HCT116 (cell line): Measurements from ENCODE around the gene IL17B. TPM values are rescaled to one million over a fixed set of nuclear protein-coding genes. Genes with fewer than 3 reads are reported as not detected.
A peak's percentile ranks its signal among the peaks of the same experiment; 100 is the strongest.

Experiments
- ATAC-seq: fragments of 200-7000 bp; cut with Tn5 transposase; 2 replicates; pipeline ENCODE4 v1.9.1; 2020; ENCODE audit warnings: mild to moderate bottlenecking, moderate library complexity
- Bru-seq: library from RNA; stranded (reverse); fragments of 400-500 nt; gene quantifications from one replicate; lab custom pipeline; 2021; lab: Mats Ljungman, UMichigan
- BruChase-seq, 2 experiments: library from RNA; stranded (reverse); fragments of 400-500 nt; gene quantifications; one replicate each; lab custom pipeline; 2021; lab: Mats Ljungman, UMichigan
- BruUV-seq: library from RNA; stranded (reverse); fragments of 400-500 nt; replicated peaks from 2 replicates; lab custom pipeline; 2021; lab: Mats Ljungman, UMichigan
- CTCF ChIA-PET: fragments of 300-600 bp; sonication (Branson Sonifier 250); formaldehyde crosslinking; loops from one replicate; lab custom pipeline; 2021; ENCODE audit warnings: antibody characterized with exemption; lab: Charles Lee
- POLR2A ChIA-PET: fragments of 300-600, 350-600 bp; sonication (Branson Sonifier 250); formaldehyde crosslinking; loops from one replicate; lab custom pipeline; 2021; ENCODE audit warnings: antibody characterized with exemption; lab: Charles Lee
- RAD21 ChIA-PET, 2 experiments: fragments of 300-600 bp; sonication (Branson Sonifier 250); formaldehyde crosslinking; loops; one replicate each; lab custom pipeline; 2023; ENCODE audit warnings: low total read pairs in 2 of 2; ENCODE audit not compliant: uncharacterized antibody in 2 of 2, unreplicated experiment in 2 of 2, low non-redundant PET in 1 of 2; lab: Charles Lee
- DNase-seq: peaks from one replicate; pipeline ENCODE4 v3.0.0-alpha.2; 2010; ENCODE audit warnings: low read depth, low spot score
- H2AFZ ChIP-seq: fragments of 200-600 bp; shearing (Covaris generic), sonication (generic); 2 replicates; pipeline ENCODE4 v1.6.1; 2017; ENCODE audit warnings: low read depth, mixed run types, mixed read lengths, antibody characterized with exemption, low read length; ENCODE audit not compliant: poor library complexity, severe bottlenecking
- H3K27ac ChIP-seq: 2 replicates; pipeline ENCODE4 v1.5.1; 2012; ENCODE audit warnings: low read depth, low read length
- H3K27me3 ChIP-seq: fragments of 200-600 bp; sonication (generic); 2 replicates; pipeline ENCODE4 v1.6.1; 2016; ENCODE audit warnings: mixed run types, low read length, mixed read lengths; ENCODE audit not compliant: insufficient read depth
- H3K36me3 ChIP-seq, 2 experiments: fragments of 200-500 bp in 1 of 2; fragments of 200-600 bp in 1 of 2; sonication (Bioruptor generic) in 1 of 2; sonication (generic) in 1 of 2; 2 replicates each; pipeline versions ENCODE4 v1.5.1 to v1.6.1; 2014 to 2016; ENCODE audit warnings: low read length in 2 of 2, inconsistent platforms in 1 of 2, mixed read lengths in 1 of 2, mixed run types in 1 of 2; ENCODE audit not compliant: insufficient read depth in 2 of 2, control insufficient read depth in 1 of 2
- H3K4me1 ChIP-seq, 2 experiments: fragments of 200-600 bp in 1 of 2; sonication (generic) in 1 of 2; 2 replicates each; pipeline versions ENCODE4 v1.5.1 to v1.6.1; 2012 to 2017; ENCODE audit warnings: low read length in 2 of 2, inconsistent platforms in 1 of 2, mild to moderate bottlenecking in 1 of 2, mixed read lengths in 1 of 2, mixed run types in 1 of 2, moderate library complexity in 1 of 2; ENCODE audit not compliant: insufficient read depth in 2 of 2, control insufficient read depth in 1 of 2
- H3K4me2 ChIP-seq: fragments of 200-600 bp; sonication (generic); 2 replicates; pipeline ENCODE4 v1.6.1; 2017; ENCODE audit warnings: mixed run types, low read length, mixed read lengths
- H3K4me3 ChIP-seq, 2 experiments: fragments of 200-600 bp in 1 of 2; sonication (generic) in 1 of 2; replicated peaks in 1 of 2; 2 replicates each; pipeline ENCODE4 v1.5.1; 2011 to 2016; ENCODE audit warnings: low read length in 2 of 2, control low read depth in 1 of 2, low read depth in 1 of 2, mild to moderate bottlenecking in 1 of 2, mixed read lengths in 1 of 2, mixed run types in 1 of 2
- H3K79me2 ChIP-seq: fragments of 200-600 bp; sonication (generic); 2 replicates; pipeline ENCODE4 v1.6.1; 2017; ENCODE audit warnings: mild to moderate bottlenecking, mixed run types, low read length, moderate library complexity, mixed read lengths; ENCODE audit not compliant: insufficient read depth
- H3K9ac ChIP-seq: fragments of 200-600 bp; sonication (generic); 2 replicates; pipeline ENCODE4 v1.6.1; 2016; ENCODE audit warnings: low read length, mixed read lengths
- H3K9me2 ChIP-seq: fragments of 200-600 bp; sonication (generic), shearing (Covaris generic); 2 replicates; pipeline ENCODE4 v1.6.1; 2017; ENCODE audit warnings: mixed run types, mild to moderate bottlenecking, moderate library complexity; ENCODE audit not compliant: insufficient read depth
- H3K9me3 ChIP-seq, 2 experiments: fragments of 200-500 bp in 1 of 2; fragments of 200-600 bp in 1 of 2; sonication (Bioruptor generic) in 1 of 2; sonication (generic) in 1 of 2; 2 replicates each; pipeline ENCODE4 v1.6.1; 2014 to 2017; ENCODE audit warnings: low read length in 2 of 2, mixed read lengths in 2 of 2, inconsistent platforms in 1 of 2, low read depth in 1 of 2, mild to moderate bottlenecking in 1 of 2, mixed run types in 1 of 2, moderate library complexity in 1 of 2; ENCODE audit not compliant: control insufficient read depth in 1 of 2, insufficient read depth in 1 of 2
- H4K20me1 ChIP-seq: fragments of 200-600 bp; sonication (generic), shearing (Covaris generic); 2 replicates; pipeline ENCODE4 v1.6.1; 2017; ENCODE audit warnings: mixed run types, mild to moderate bottlenecking, moderate library complexity; ENCODE audit not compliant: insufficient read depth
- CBX3 ChIP-seq: IDR thresholded peaks from 2 replicates; pipeline ENCODE4 v1.6.1; 2012; ENCODE audit warnings: low read depth
- CEBPB ChIP-seq: IDR thresholded peaks from 2 replicates; pipeline ENCODE4 v1.6.1; 2012; ENCODE audit warnings: low read depth
- CTCF ChIP-seq, 3 experiments: fragments of 200-600 bp in 1 of 3; sonication (generic) in 1 of 3; IDR thresholded peaks in 2 of 3; conservative IDR thresholded peaks in 1 of 3; 2 replicates each; pipeline ENCODE4 v1.5.1; 2012 to 2017; ENCODE audit warnings: low read depth in 2 of 3, low read length in 2 of 3, antibody characterized with exemption in 1 of 3, borderline replicate concordance in 1 of 3, control low read depth in 1 of 3, mild to moderate bottlenecking in 1 of 3, mixed read lengths in 1 of 3, mixed run types in 1 of 3, moderate library complexity in 1 of 3; ENCODE audit not compliant: insufficient read depth in 1 of 3
- EGR1 ChIP-seq: IDR thresholded peaks from 2 replicates; pipeline ENCODE4 v1.6.1; 2012; ENCODE audit warnings: low read depth
- ELF1 ChIP-seq: IDR thresholded peaks from 2 replicates; pipeline ENCODE4 v1.6.1; 2012; ENCODE audit warnings: low read depth, borderline replicate concordance
- EZH2 ChIP-seq: fragments of 200-600 bp; sonication (generic); IDR thresholded peaks from 2 replicates; pipeline ENCODE4 v1.6.1; 2017; ENCODE audit warnings: antibody characterized with exemption, mixed run types
- EZH2phosphoT487 ChIP-seq: fragments of 200-600 bp; IDR thresholded peaks from 2 replicates; pipeline ENCODE4 v1.6.1; 2018; ENCODE audit warnings: antibody characterized with exemption, borderline replicate concordance
- MAX ChIP-seq: IDR thresholded peaks from 2 replicates; pipeline ENCODE4 v1.6.1; 2012
- POLR2A ChIP-seq: IDR thresholded peaks from 2 replicates; pipeline ENCODE4 v1.7.0; 2011; ENCODE audit warnings: borderline replicate concordance; ENCODE audit not compliant: insufficient read depth, insufficient read length; ENCODE audit errors: extremely low read depth
- POLR2AphosphoS5 ChIP-seq: IDR thresholded peaks from 2 replicates; pipeline ENCODE4 v1.6.1; 2011; ENCODE audit warnings: mild to moderate bottlenecking, low read depth, low read length, moderate library complexity
- RAD21 ChIP-seq: IDR thresholded peaks from 2 replicates; pipeline ENCODE4 v1.6.1; 2012; ENCODE audit warnings: low read depth, mild to moderate bottlenecking
- REST ChIP-seq: IDR thresholded peaks from 2 replicates; pipeline ENCODE4 v1.6.1; 2012; ENCODE audit warnings: low read depth
- SIN3A ChIP-seq: IDR thresholded peaks from 2 replicates; pipeline ENCODE4 v1.6.1; 2012; ENCODE audit warnings: low read depth
- SP1 ChIP-seq: IDR thresholded peaks from 2 replicates; pipeline ENCODE4 v1.6.1; 2012; ENCODE audit warnings: low read depth
- SRF ChIP-seq: IDR thresholded peaks from 2 replicates; pipeline ENCODE4 v1.6.1; 2012; ENCODE audit warnings: low read depth
- TCF7L2 ChIP-seq: IDR thresholded peaks from 2 replicates; pipeline ENCODE4 v1.7.0; 2011; ENCODE audit warnings: borderline replicate concordance, inconsistent platforms; ENCODE audit not compliant: insufficient read depth, insufficient read length; ENCODE audit errors: extremely low read depth
- ZBTB33 ChIP-seq: IDR thresholded peaks from 2 replicates; pipeline ENCODE4 v1.6.1; 2011; ENCODE audit warnings: mild to moderate bottlenecking, low read length, moderate library complexity; ENCODE audit not compliant: insufficient replicate concordance; ENCODE audit errors: extremely low read depth
- ZFX ChIP-seq: fragments of 450-650 bp; IDR thresholded peaks from 2 replicates; pipeline ENCODE4 v1.6.1; 2017
- ZNF274 ChIP-seq: fragments of 200-500 bp; sonication (Bioruptor generic); IDR thresholded peaks from 2 replicates; pipeline ENCODE4 v1.6.1; 2014; ENCODE audit warnings: mild to moderate bottlenecking, low read depth, low read length, inconsistent platforms
- intact Hi-C: fragments of 100-400 bp; cut with micrococcal nuclease; formaldehyde crosslinking; loops from 2 replicates; pipeline ENCODE4 v1.10.0; 2022
- long read RNA-seq: library from polyadenylated mRNA; unstranded; transcript quantifications from one replicate; pipeline ENCODE4 v2.0.0, GENCODE V29; 2021; ENCODE audit not compliant: unreplicated experiment
- polyA plus RNA-seq: library from polyadenylated mRNA; unstranded; fragments of >200 nt; gene quantifications from 2 replicates; pipeline ENCODE4 v1.2.1, GENCODE V29; 2012; ENCODE audit warnings: missing spikeins
- total RNA-seq: library from RNA; stranded (reverse); gene quantifications from one replicate; pipeline ENCODE4 v1.2.1, GENCODE V29; 2021; ENCODE audit not compliant: unreplicated experiment

IL17B gene
- 0.81 TPM for total RNA-seq
- polyA plus RNA-seq, result 0.82 and 0.90 TPM in 2 replicates
- percentile 23 among the genes with signal in this experiment for Bru-seq, nascent RNA
- BruChase-seq, experiment 1, labeled RNA remaining after a 6-hour chase, result percentile 16 among the genes with signal in this experiment
- percentile 29 among the genes with signal in this experiment for BruChase-seq, experiment 2, labeled RNA remaining after a 2-hour chase
- long read RNA-seq, partial matches to known transcripts, result 1 of 2 reads
- long read RNA-seq, other reads (novel, unspliced or antisense), result 1 of 2 reads

GRCh38 chr5:149379177-149379761 is at the start of gene IL17B:
Gene IL17B (minus strand): TSS chr5:149379292. CDS start chr5:149379225, 67 bp downstream.
- H3K27ac ChIP-seq, result no peak within 1 kb of the TSS
- DNase-seq (no peak), ATAC-seq (no peak)
- H3K9me2 ChIP-seq, result no peaks in the 10 kb centered on the region
- no peaks in the 10 kb centered on the region for H3K79me2 ChIP-seq
- H3K4me2 ChIP-seq, result no peak within 1 kb of the TSS
- no peaks in the 10 kb centered on the region for H3K9me3 ChIP-seq
- no peaks in the 10 kb centered on the region for H4K20me1 ChIP-seq
- H3K9ac ChIP-seq, result no peak within 1 kb of the TSS
- H2AFZ ChIP-seq, result no peak within 1 kb of the TSS
- intact Hi-C loops, result no loop called here
- no peaks in the 10 kb centered on the region for H3K27me3 ChIP-seq
- TF ChIP-seq SP1 (no peak), TCF7L2 (no peak), EGR1 (no peak), REST (no peak), CEBPB (no peak), EZH2 (no peak), ZFX (no peak), ZNF274 (no peak), SRF (no peak), EZH2phosphoT487 (no peak), ELF1 (no peak), SIN3A (no peak), POLR2A (no peak), RAD21 (no peak), CTCF (IDR thresholded peaks at IDR 0.05 in 2 of 3, conservative IDR thresholded peaks at IDR 0.05 in 1 of 3; ENCODE audit: borderline replicate concordance in 1 of 3, insufficient read depth in 1 of 3, low read depth in 2 of 3, low read length in 2 of 3) (no peak), POLR2AphosphoS5 (no peak), ZBTB33 (no peak), MAX (no peak), CBX3 (no peak)
- CTCF ChIA-PET, result interaction anchor here (1.2 to 1.5 kb wide), 2 partner anchors 8 to 185 kb away, joined by 3 to 4 read pairs; no protein-coding TSS in a partner anchor
- H3K4me3 ChIP-seq, result no peak within 1 kb of the TSS
- POLR2A ChIA-PET, result interaction anchor here (0.6 kb wide), 1 partner anchor 65 kb away, joined by 3 read pairs; no protein-coding TSS in a partner anchor
- RAD21 ChIA-PET, result no interaction called here
- peaks cover 0 to 6% of the 10 kb centered on the region in 2 experiments; a peak in 2 of 4 replicates for H3K4me1 ChIP-seq
- H3K36me3 ChIP-seq, result no peaks in the 10 kb centered on the region
- BruUV-seq, result no TSS peak
